Pancreas (tissue), 10 donors: ENCODE results near the gene RPGRIP1L. TPM values are rescaled to one million over a fixed set of nuclear protein-coding genes. Genes with fewer than 3 reads are reported as not detected.

Experiments
- ATAC-seq, 4 donors: fragments of 200-7000 bp; cut with Tn5 transposase; one replicate each; pipeline versions ENCODE4 v1.8.0 to v1.9.1; 2020; ENCODE audit warnings: mild to moderate bottlenecking in 4 of 4, moderate library complexity in 4 of 4
- DNase-seq, 6 donors: peaks; one replicate each; pipeline ENCODE4 v3.0.0-alpha.2; 2020
- FAIRE-seq: peaks from 2 replicates; lab custom pipeline; 2012; peaks lifted over from hg19 to GRCh38; lab: Jason Lieb, UNC
- H3K27ac ChIP-seq, 4 donors: fragments of 200-600 bp; sonication (generic); 1 replicate in 3 of 4; 2 replicates in 1 of 4; pipeline versions ENCODE4 v1.5.0 to v1.8.0; 2020
- H3K27me3 ChIP-seq, 4 donors: fragments of 200-600 bp; one replicate each; pipeline ENCODE4 v1.8.0; 2021
- H3K36me3 ChIP-seq, 3 donors: fragments of 200-600 bp; sonication (generic) in 1 of 3; one replicate each; pipeline versions ENCODE4 v1.5.0 to v1.8.0; 2020 to 2021
- H3K4me1 ChIP-seq, 3 donors: fragments of 200-600 bp; one replicate each; pipeline ENCODE4 v1.8.0; 2021
- H3K4me3 ChIP-seq, 4 donors: fragments of 200-600 bp; sonication (generic) in 2 of 4; one replicate each; pipeline versions ENCODE4 v1.5.0 to v1.8.0; 2020 to 2021
- H3K9me3 ChIP-seq, 4 donors: fragments of 200-600 bp; one replicate each; pipeline ENCODE4 v1.8.0; 2021
- CTCF ChIP-seq, 4 donors: fragments of 200-600 bp; sonication (generic) in 3 of 4; IDR thresholded peaks; one replicate each; pipeline versions ENCODE4 v1.5.0 to v1.8.0; 2021; ENCODE audit warnings: antibody characterized with exemption in 4 of 4
- WGBS, 2 donors: extraction: QIAGEN DNeasy Blood & Tissue Kit; methylation state at CpG; one replicate each; pipeline ENCODE4 v1.1.7; 2013; 5-methylcytosine and 5-hydroxymethylcytosine counted together
- intact Hi-C, 3 donors: fragments of 100-400 bp; cut with DNase I; formaldehyde crosslinking; loops; one replicate each; pipeline versions ENCODE4 v1.11.1 to v1.14.2; 2022
- polyA plus RNA-seq, 2 donors: library from polyadenylated mRNA; stranded (reverse); fragments of 200-250 nt; gene quantifications; one replicate each; pipeline ENCODE4 v1.2.3, GENCODE V29; 2013
- total RNA-seq, 6 donors: library from RNA; stranded (reverse); fragmentation: NEBNext Ultra II Directional in 4 of 6; extraction: Animal tissue kit (Norgen Biotek cat#: 25700) in 4 of 6; gene quantifications; one replicate each; pipeline versions ENCODE4 v1.2.1 to v1.2.4, GENCODE V29; 2021 to 2023
- donor health status: healthy with polysubstance abuse.
- donor health status: DM: no; HTN: no; CAD: no; lungs with moderate emphysema.
- donor health status: DM: no; HTN: no; CAD: no.
- donor health status: control.
- donor health status: control.
- donor health status: Bipolar disorder and iron deficiency.
- donor health status: DM: yes; HTN: yes; CAD: no.
- donor health status: DM: no; HTN: no; CAD: no.
- donor health status: DM: no; HTN: no; CAD: no.
- donor health status: DM: yes; HTN: yes; CAD: no.

The RPGRIP1L gene
- total and polyA plus RNA-seq, 8 donors: 1.1 to 5.2 (median 1.9) TPM

- no peak overlapping the region for H3K4me3 ChIP-seq
- TF ChIP-seq CTCF (IDR thresholded peaks at IDR 0.05): no peak
- no peak for FAIRE-seq
- H3K27me3 ChIP-seq: no peaks in the 10 kb centered on the region
- intact Hi-C loops: no loop called here
- no peak for DNase-seq
- no peaks in the 10 kb centered on the region for H3K4me1 ChIP-seq
- no peaks in the 10 kb centered on the region for H3K36me3 ChIP-seq
- no peak for ATAC-seq
- no peaks in the 10 kb centered on the region for H3K9me3 ChIP-seq
- no peak overlapping the region for H3K27ac ChIP-seq
- 64 to 70% methylated on average over 3 of the region's 3 CpGs for WGBS, 2 donors
These were observed 105.9 kb downstream of the RPGRIP1L start for GRCh38 chr16:53597776-53598175.

- H3K4me3 ChIP-seq: no peak overlapping the region
- ATAC-seq: no peak
- H3K36me3 ChIP-seq: no peaks in the 10 kb centered on the region
- no peak overlapping the region for H3K27ac ChIP-seq
- intact Hi-C loops: no loop called here
- no peaks in the 10 kb centered on the region for H3K27me3 ChIP-seq
- no peaks in the 10 kb centered on the region for H3K9me3 ChIP-seq
- WGBS, 2 donors: 92 to 96% methylated on average over 3 of the region's 3 CpGs
- TF ChIP-seq CTCF (IDR thresholded peaks at IDR 0.05): no peak
- H3K4me1 ChIP-seq: peaks cover 0 to 3% (median 0%) of the 10 kb centered on the region in 3 donors
- no peak for DNase-seq
- FAIRE-seq: no peak
These were observed 115.5 kb downstream of the RPGRIP1L start for GRCh38 chr16:53588081-53588648.

GRCh38 chr16:53583401-53583800 is 120.3 kb downstream of the RPGRIP1L start:
- Histone ChIP-seq H3K27ac (no peak overlapping the region), H3K9me3 (no peaks in the 10 kb centered on the region), H3K36me3 (no peaks in the 10 kb centered on the region), H3K4me3 (no peak overlapping the region), H3K4me1 (peaks cover 0 to 3% (median 0%) of the 10 kb centered on the region in 3 donors), H3K27me3 (no peaks in the 10 kb centered on the region)
- no peak for TF ChIP-seq CTCF (IDR thresholded peaks at IDR 0.05)
- WGBS, 2 donors: 94 to 96% methylated on average over 2 of the region's 2 CpGs
- FAIRE-seq: no peak
- no peak for DNase-seq
- intact Hi-C loops: no loop called here
- no peak for ATAC-seq

GRCh38 chr16:53581784-53582183 is 121.9 kb downstream of the RPGRIP1L start:
- no peak for FAIRE-seq
- ATAC-seq: no peak
- Histone ChIP-seq H3K27ac (no peak overlapping the region), H3K4me3 (no peak overlapping the region), H3K9me3 (no peaks in the 10 kb centered on the region), H3K4me1 (peaks cover 0 to 3% (median 0%) of the 10 kb centered on the region in 3 donors), H3K27me3 (no peaks in the 10 kb centered on the region), H3K36me3 (no peaks in the 10 kb centered on the region)
- TF ChIP-seq CTCF (IDR thresholded peaks at IDR 0.05): no peak
- DNase-seq: no peak
- intact Hi-C loops: no loop called here
- 96 to 98% methylated on average over 2 of the region's 2 CpGs for WGBS, 2 donors

- Histone ChIP-seq H3K9me3 (no peaks in the 10 kb centered on the region), H3K27me3 (no peaks in the 10 kb centered on the region), H3K4me3 (no peak overlapping the region), H3K27ac (no peak overlapping the region), H3K4me1 (peaks cover 0 to 3% (median 0%) of the 10 kb centered on the region in 3 donors), H3K36me3 (no peaks in the 10 kb centered on the region)
- no peak for FAIRE-seq
- TF ChIP-seq CTCF (IDR thresholded peaks at IDR 0.05): no peak
- intact Hi-C loops: no loop called here
- no peak for ATAC-seq
- DNase-seq: peak in 1 of 6 donors; percentile 32
- 87 to 92% methylated on average over 12 of the region's 12 CpGs for WGBS, 2 donors
These were observed 123.4 kb downstream of the RPGRIP1L start for GRCh38 chr16:53580038-53580802.
